Endothelial cell of umbilical vein (primary cell): ENCODE data around the gene PDE6D. TPM values are rescaled to one million over a fixed set of nuclear protein-coding genes. Genes with fewer than 3 reads are reported as not detected.

ENCODE experiments used
- BruUV-seq: library from RNA; stranded (reverse); fragments of 400-500 nt; replicated peaks from 2 replicates; lab custom pipeline; 2021; lab: Mats Ljungman, UMichigan
- CTCF ChIA-PET: fragments of 300-600, 350-600 bp; sonication (Branson Sonifier 250); formaldehyde crosslinking; loops from one replicate; lab custom pipeline; 2021; ENCODE audit warnings: antibody characterized with exemption, inconsistent platforms; lab: Charles Lee
- POLR2A ChIA-PET: fragments of 300-600, 350-600 bp; sonication (Branson Sonifier 250); formaldehyde crosslinking; loops from one replicate; lab custom pipeline; 2021; ENCODE audit warnings: antibody characterized with exemption, inconsistent platforms; lab: Charles Lee
- DNase-seq: peaks from one replicate; pipeline ENCODE4 v3.0.0-alpha.2; 2011; ENCODE audit warnings: low read depth, low spot score
- FAIRE-seq: peaks from 2 replicates; lab custom pipeline; 2011; peaks lifted over from hg19 to GRCh38; lab: Jason Lieb, UNC
- H2AFZ ChIP-seq: 2 replicates; pipeline ENCODE4 v1.6.0; 2012; ENCODE audit warnings: low read depth, low read length, control low read depth, inconsistent platforms
- H3K27ac ChIP-seq: 2 replicates; pipeline ENCODE4 v1.5.1; 2011; ENCODE audit warnings: low read depth, mild to moderate bottlenecking, control low read depth, low read length, moderate library complexity; ENCODE audit not compliant: insufficient read depth
- H3K27me3 ChIP-seq, 2 experiments: 2 replicates each; pipeline versions ENCODE4 v1.6.0 to v1.6.1; 2011; ENCODE audit warnings: low read length in 2 of 2, mixed read lengths in 1 of 2; ENCODE audit not compliant: control insufficient read depth in 2 of 2, insufficient read depth in 2 of 2
- H3K36me3 ChIP-seq, 2 experiments: 2 replicates in 1 of 2; 3 replicates in 1 of 2; pipeline ENCODE4 v1.5.1; 2011; ENCODE audit warnings: low read length in 2 of 2, mild to moderate bottlenecking in 1 of 2, moderate library complexity in 1 of 2; ENCODE audit not compliant: control insufficient read depth in 2 of 2, insufficient read depth in 2 of 2; ENCODE audit errors: extremely low read depth in 1 of 2
- H3K4me1 ChIP-seq: 3 replicates; pipeline ENCODE4 v1.5.1; 2011; ENCODE audit warnings: mild to moderate bottlenecking, low read length; ENCODE audit not compliant: control insufficient read depth, insufficient read depth; ENCODE audit errors: extremely low read depth
- H3K4me2 ChIP-seq: 2 replicates; pipeline ENCODE4 v1.6.1; 2011; ENCODE audit warnings: low read length, control low read depth, mixed read lengths; ENCODE audit not compliant: insufficient read depth
- H3K4me3 ChIP-seq, 3 experiments: fragments of 200-600 bp in 1 of 3; sonication (generic), shearing (Covaris generic) in 1 of 3; replicated peaks in 1 of 3; 2 replicates each; pipeline ENCODE4 v1.5.1; 2011 to 2016; ENCODE audit warnings: control low read depth in 3 of 3, low read length in 3 of 3, mild to moderate bottlenecking in 2 of 3, inconsistent platforms in 1 of 3, low read depth in 1 of 3, moderate library complexity in 1 of 3; ENCODE audit not compliant: insufficient read depth in 1 of 3
- H3K79me2 ChIP-seq: 2 replicates; pipeline ENCODE4 v1.6.0; 2012; ENCODE audit warnings: low read length, inconsistent platforms; ENCODE audit not compliant: control insufficient read depth, insufficient read depth
- H3K9ac ChIP-seq: replicated peaks from 2 replicates; pipeline ENCODE3; 2011; ENCODE audit warnings: low read length, control low read depth; ENCODE audit not compliant: insufficient read depth; ENCODE audit errors: extremely low read depth
- H3K9me1 ChIP-seq: replicated peaks from 3 replicates; pipeline ENCODE4 v1.6.0; 2011; ENCODE audit warnings: mild to moderate bottlenecking, low read length; ENCODE audit not compliant: control insufficient read depth, insufficient read depth; ENCODE audit errors: extremely low read depth
- H3K9me3 ChIP-seq: replicated peaks from 2 replicates; pipeline ENCODE4 v1.5.1; 2012; ENCODE audit warnings: low read length, inconsistent platforms; ENCODE audit not compliant: control insufficient read depth, insufficient read depth
- H4K20me1 ChIP-seq: replicated peaks from 2 replicates; pipeline ENCODE3; 2011; ENCODE audit warnings: mild to moderate bottlenecking, low read length; ENCODE audit not compliant: control insufficient read depth, insufficient read depth; ENCODE audit errors: extremely low read depth
- FOS ChIP-seq: IDR thresholded peaks from 2 replicates; pipeline ENCODE4 v1.6.1; 2011; ENCODE audit warnings: mild to moderate bottlenecking, low read length, moderate library complexity, borderline replicate concordance; ENCODE audit not compliant: insufficient read depth
- GATA2 ChIP-seq: IDR thresholded peaks from 2 replicates; pipeline ENCODE4 v1.7.0; 2011; ENCODE audit warnings: low read depth, mild to moderate bottlenecking, moderate library complexity, mixed read lengths, low read length; ENCODE audit not compliant: insufficient read length, insufficient read depth
- JUN ChIP-seq: IDR thresholded peaks from 2 replicates; pipeline ENCODE4 v1.6.1; 2011; ENCODE audit warnings: borderline replicate concordance, low read depth; ENCODE audit not compliant: insufficient read length, insufficient read depth
- MYC ChIP-seq: IDR thresholded peaks from one replicate; pipeline ENCODE4 v1.6.1; 2011; ENCODE audit warnings: mild to moderate bottlenecking, low read depth, low read length
- POLR2A ChIP-seq: IDR thresholded peaks from 2 replicates; pipeline ENCODE4 v1.6.1; 2012; ENCODE audit warnings: low read depth, mild to moderate bottlenecking, control low read depth, low read length
- POLR2AphosphoS5 ChIP-seq: IDR thresholded peaks from 2 replicates; pipeline ENCODE4 v1.6.1; 2012; ENCODE audit warnings: low read depth, mild to moderate bottlenecking, control low read depth, low read length, moderate library complexity; ENCODE audit not compliant: insufficient read depth
- dilution Hi-C: fragments of 300-500 bp; cut with MboI; formaldehyde crosslinking; loops from one replicate; pipeline ENCODE4 v1.15.0; 2019; ENCODE audit warnings: low sequenced_read_pairs; ENCODE audit not compliant: extremely low pct_ligation_motif_present
- intact Hi-C: fragments of 100-400 bp; cut with micrococcal nuclease; formaldehyde crosslinking; loops from one replicate; pipeline ENCODE4 v1.10.0; 2022
- polyA plus RNA-seq, 4 experiments: library from polyadenylated mRNA; depleted of rRNA in 3 of 4; stranded (reverse) in 3 of 4; unstranded in 1 of 4; fragments of >200 nt; gene quantifications; 2 replicates each; pipeline versions ENCODE4 v1.2.1 to v1.2.3, GENCODE V29; 2011 to 2012; ENCODE audit warnings: missing spikeins in 1 of 4
- total RNA-seq: library from RNA; stranded (reverse); gene quantifications from 2 replicates; pipeline ENCODE4 v1.2.3, GENCODE V29; 2021
- TF ChIP-seq, protein P1 (sequence below), 2 donors: IDR thresholded peaks; 1 replicate in 1 of 2; 2 replicates in 1 of 2; pipeline ENCODE4 v1.5.1; 2011; ENCODE audit warnings: low read length in 2 of 2, mild to moderate bottlenecking in 2 of 2, moderate library complexity in 2 of 2, control low read depth in 1 of 2, inconsistent platforms in 1 of 2, low read depth in 1 of 2; ENCODE audit not compliant: insufficient read depth in 1 of 2; ENCODE audit errors: extremely low read depth in 1 of 2
- TF ChIP-seq, protein P2 (sequence below): IDR thresholded peaks from 2 replicates; pipeline ENCODE4 v1.6.1; 2011; ENCODE audit not compliant: insufficient read depth, insufficient read length

PDE6D gene
- total and polyA plus RNA-seq, 2 donors (not counting 3 experiments of a cell fraction or from before 2014, with no cell fraction given), result 23.8 to 36.8 TPM

- intact Hi-C loops, result no loop called here
- BruUV-seq, result no TSS peak
- DNase-seq (no peak), FAIRE-seq (no peak)
- Histone ChIP-seq H2AFZ (no peak overlapping the region), H3K9me1 (no peaks in the 10 kb centered on the region), H3K9me3 (no peaks in the 10 kb centered on the region), H3K27me3 (no peaks in the 10 kb centered on the region), H3K27ac (no peak overlapping the region), H3K4me1 (no peaks in the 10 kb centered on the region), H3K9ac (no peak overlapping the region), H3K36me3 (no peaks in the 10 kb centered on the region), H3K79me2 (no peaks in the 10 kb centered on the region), H4K20me1 (no peaks in the 10 kb centered on the region), H3K4me2 (no peak overlapping the region), H3K4me3 (no peak overlapping the region)
- dilution Hi-C loops, result no loop called here
- ChIA-PET CTCF (interaction anchor here (1.2 to 1.8 kb wide), 4 partner anchors 16 to 21 kb away, joined by 5 to 7 read pairs (median 6); no protein-coding TSS in a partner anchor), POLR2A (interaction anchor here (0.6 kb wide), 1 partner anchor 1649 kb away, joined by 3 read pairs; no protein-coding TSS in a partner anchor)
- no peak for TF ChIP-seq MYC
- TF ChIP-seq FOS, result no peak
- TF ChIP-seq GATA2, result no peak
These were observed 87.1 kb downstream of the PDE6D start for GRCh38 chr2:231693956-231694355.

- Histone ChIP-seq H3K79me2 (no peaks in the 10 kb centered on the region), H3K9me1 (no peaks in the 10 kb centered on the region), H4K20me1 (no peaks in the 10 kb centered on the region), H2AFZ (no peak overlapping the region), H3K9me3 (no peaks in the 10 kb centered on the region), H3K36me3 (no peaks in the 10 kb centered on the region), H3K4me1 (no peaks in the 10 kb centered on the region), H3K4me2 (no peak overlapping the region), H3K27ac (no peak overlapping the region), H3K27me3 (no peaks in the 10 kb centered on the region), H3K4me3 (no peak overlapping the region), H3K9ac (no peak overlapping the region)
- TF ChIP-seq MYC (no peak), JUN (no peak), GATA2 (no peak), FOS (no peak), POLR2A (no peak), POLR2AphosphoS5 (no peak)
- TF ChIP-seq, protein P1, sequence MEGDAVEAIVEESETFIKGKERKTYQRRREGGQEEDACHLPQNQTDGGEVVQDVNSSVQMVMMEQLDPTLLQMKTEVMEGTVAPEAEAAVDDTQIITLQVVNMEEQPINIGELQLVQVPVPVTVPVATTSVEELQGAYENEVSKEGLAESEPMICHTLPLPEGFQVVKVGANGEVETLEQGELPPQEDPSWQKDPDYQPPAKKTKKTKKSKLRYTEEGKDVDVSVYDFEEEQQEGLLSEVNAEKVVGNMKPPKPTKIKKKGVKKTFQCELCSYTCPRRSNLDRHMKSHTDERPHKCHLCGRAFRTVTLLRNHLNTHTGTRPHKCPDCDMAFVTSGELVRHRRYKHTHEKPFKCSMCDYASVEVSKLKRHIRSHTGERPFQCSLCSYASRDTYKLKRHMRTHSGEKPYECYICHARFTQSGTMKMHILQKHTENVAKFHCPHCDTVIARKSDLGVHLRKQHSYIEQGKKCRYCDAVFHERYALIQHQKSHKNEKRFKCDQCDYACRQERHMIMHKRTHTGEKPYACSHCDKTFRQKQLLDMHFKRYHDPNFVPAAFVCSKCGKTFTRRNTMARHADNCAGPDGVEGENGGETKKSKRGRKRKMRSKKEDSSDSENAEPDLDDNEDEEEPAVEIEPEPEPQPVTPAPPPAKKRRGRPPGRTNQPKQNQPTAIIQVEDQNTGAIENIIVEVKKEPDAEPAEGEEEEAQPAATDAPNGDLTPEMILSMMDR (IDR thresholded peaks at IDR 0.05; ENCODE audit: extremely low read depth in 1 of 2, insufficient read depth in 1 of 2, low read depth in 1 of 2, low read length in 2 of 2), result no peak
- TF ChIP-seq, protein P2, sequence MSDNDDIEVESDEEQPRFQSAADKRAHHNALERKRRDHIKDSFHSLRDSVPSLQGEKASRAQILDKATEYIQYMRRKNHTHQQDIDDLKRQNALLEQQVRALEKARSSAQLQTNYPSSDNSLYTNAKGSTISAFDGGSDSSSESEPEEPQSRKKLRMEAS, result no peak
- dilution Hi-C loops (no loop called here), intact Hi-C loops (no loop called here)
- CTCF ChIA-PET, result interaction anchor here (1.2 to 1.8 kb wide), 4 partner anchors 15 to 22 kb away, joined by 5 to 7 read pairs (median 6); no protein-coding TSS in a partner anchor
- no peak for DNase-seq
- no TSS peak for BruUV-seq
- FAIRE-seq, result no peak
- POLR2A ChIA-PET, result no interaction called here
These were observed 88.2 kb downstream of the PDE6D start for GRCh38 chr2:231692847-231693246.
